ENCODE measurements around the gene SYT7.

DNA sequence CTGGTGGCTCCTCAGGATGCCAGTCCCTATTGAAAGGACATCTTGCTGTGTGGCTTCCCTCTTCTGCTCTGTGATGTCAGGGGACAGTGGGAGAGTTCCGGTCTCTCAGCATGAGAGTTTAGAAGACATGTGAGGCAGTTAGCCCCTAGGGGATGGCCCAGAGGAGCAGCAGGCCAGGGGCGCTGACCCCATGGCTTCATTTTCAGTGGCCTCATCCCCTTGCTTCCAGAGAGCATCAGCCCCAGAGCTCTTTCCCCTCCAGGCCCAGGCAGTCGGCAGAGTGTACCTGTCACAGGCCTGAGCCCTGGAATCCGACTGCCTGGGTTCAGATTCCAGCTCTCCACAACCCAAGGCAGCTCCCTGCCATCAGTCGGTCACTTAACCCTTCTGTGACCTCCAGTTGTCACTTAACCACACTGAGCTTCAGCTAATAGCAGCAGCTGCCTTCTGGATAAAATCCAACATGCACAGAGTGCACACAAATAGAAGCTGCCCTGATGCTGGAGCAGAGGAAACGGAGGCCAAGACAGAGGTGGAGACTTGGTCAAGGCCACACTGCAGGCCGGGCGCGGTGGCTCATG, 86.4 kb downstream of the SYT7 start:
- TF ChIP-seq, protein P1, sequence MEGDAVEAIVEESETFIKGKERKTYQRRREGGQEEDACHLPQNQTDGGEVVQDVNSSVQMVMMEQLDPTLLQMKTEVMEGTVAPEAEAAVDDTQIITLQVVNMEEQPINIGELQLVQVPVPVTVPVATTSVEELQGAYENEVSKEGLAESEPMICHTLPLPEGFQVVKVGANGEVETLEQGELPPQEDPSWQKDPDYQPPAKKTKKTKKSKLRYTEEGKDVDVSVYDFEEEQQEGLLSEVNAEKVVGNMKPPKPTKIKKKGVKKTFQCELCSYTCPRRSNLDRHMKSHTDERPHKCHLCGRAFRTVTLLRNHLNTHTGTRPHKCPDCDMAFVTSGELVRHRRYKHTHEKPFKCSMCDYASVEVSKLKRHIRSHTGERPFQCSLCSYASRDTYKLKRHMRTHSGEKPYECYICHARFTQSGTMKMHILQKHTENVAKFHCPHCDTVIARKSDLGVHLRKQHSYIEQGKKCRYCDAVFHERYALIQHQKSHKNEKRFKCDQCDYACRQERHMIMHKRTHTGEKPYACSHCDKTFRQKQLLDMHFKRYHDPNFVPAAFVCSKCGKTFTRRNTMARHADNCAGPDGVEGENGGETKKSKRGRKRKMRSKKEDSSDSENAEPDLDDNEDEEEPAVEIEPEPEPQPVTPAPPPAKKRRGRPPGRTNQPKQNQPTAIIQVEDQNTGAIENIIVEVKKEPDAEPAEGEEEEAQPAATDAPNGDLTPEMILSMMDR (IDR thresholded peaks at IDR 0.05): no peak
- no peak for TF ChIP-seq POLR2A (IDR thresholded peaks at IDR 0.05)

Measured in testis (tissue), 2 donors.